Measurements from ENCODE around the gene PHACTR1. TPM values are rescaled to one million over a fixed set of nuclear protein-coding genes. Genes with fewer than 3 reads are reported as not detected.

Gene PHACTR1
- polyA plus RNA-seq, 1 of the 3 experiments (the other 2 are of a cell fraction), result 0.12 TPM

DNA sequence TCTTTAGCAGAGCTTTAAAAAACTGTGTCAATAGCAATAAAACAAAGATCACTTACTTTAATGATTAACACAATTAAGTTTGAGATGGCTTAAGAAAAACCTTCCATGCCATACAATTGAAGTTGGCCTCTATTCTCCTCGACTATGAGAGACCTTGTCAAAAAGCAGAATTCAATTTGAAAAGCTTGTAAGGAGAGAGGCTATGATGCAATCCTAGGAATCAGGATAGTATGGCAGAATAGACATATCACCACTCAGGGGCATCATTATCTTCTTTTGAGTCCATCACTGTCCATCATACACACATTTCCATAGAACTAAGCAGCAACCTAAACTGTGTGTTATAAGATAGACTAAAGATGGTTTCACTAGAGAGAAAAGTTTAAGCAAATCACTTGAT lies 594.6 kb downstream of the PHACTR1 start:
- no peak overlapping the region for H2AFZ ChIP-seq (ENCODE audit: low read depth)

More for the DNA sequence above, 594.6 kb downstream of the PHACTR1 start:
- H3K4me1 ChIP-seq (ENCODE audit: control insufficient read depth in 1 of 2, insufficient read depth in 2 of 2, low read depth in 1 of 2, low read length in 1 of 2), result no peaks in the 10 kb centered on the region
- H3K27me3 ChIP-seq (ENCODE audit: insufficient read depth), result no peaks in the 10 kb centered on the region
- no peaks in the 10 kb centered on the region for H4K20me1 ChIP-seq (ENCODE audit: insufficient read depth)
- no peaks in the 10 kb centered on the region for H3K79me2 ChIP-seq (ENCODE audit: insufficient read depth)
- H3K9me2 ChIP-seq, result no peaks in the 10 kb centered on the region
- H3K9me3 ChIP-seq, result no peaks in the 10 kb centered on the region
- ChIA-PET POLR2A (interaction anchor here (1.1 kb wide), 1 partner anchor 17 kb away, joined by 3 read pairs; the partner anchor contains the start of gene TBC1D7), CTCF (interaction anchor here (1.2 to 1.3 kb wide), 2 partner anchors 20 to 400 kb away, joined by 5 to 6 read pairs; no protein-coding TSS in a partner anchor)
- H3K9ac ChIP-seq, result no peak overlapping the region
- peaks cover 5% of the 10 kb centered on the region for H3F3A ChIP-seq (replicated peaks; ENCODE audit: insufficient read depth)
- no peak overlapping the region for H3K4me3 ChIP-seq (ENCODE audit: low read depth in 2 of 2, low read length in 1 of 2)
- H3K4me2 ChIP-seq, result no peak overlapping the region
- no peak for DNase-seq
- TF ChIP-seq, protein P1, sequence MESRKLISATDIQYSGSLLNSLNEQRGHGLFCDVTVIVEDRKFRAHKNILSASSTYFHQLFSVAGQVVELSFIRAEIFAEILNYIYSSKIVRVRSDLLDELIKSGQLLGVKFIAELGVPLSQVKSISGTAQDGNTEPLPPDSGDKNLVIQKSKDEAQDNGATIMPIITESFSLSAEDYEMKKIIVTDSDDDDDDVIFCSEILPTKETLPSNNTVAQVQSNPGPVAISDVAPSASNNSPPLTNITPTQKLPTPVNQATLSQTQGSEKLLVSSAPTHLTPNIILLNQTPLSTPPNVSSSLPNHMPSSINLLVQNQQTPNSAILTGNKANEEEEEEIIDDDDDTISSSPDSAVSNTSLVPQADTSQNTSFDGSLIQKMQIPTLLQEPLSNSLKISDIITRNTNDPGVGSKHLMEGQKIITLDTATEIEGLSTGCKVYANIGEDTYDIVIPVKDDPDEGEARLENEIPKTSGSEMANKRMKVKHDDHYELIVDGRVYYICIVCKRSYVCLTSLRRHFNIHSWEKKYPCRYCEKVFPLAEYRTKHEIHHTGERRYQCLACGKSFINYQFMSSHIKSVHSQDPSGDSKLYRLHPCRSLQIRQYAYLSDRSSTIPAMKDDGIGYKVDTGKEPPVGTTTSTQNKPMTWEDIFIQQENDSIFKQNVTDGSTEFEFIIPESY (IDR thresholded peaks at IDR 0.05; ENCODE audit: borderline replicate concordance, low read depth), result no peak
- TF ChIP-seq FOXM1 (IDR thresholded peaks at IDR 0.05; ENCODE audit: low read depth), result no peak
- TF ChIP-seq MAX (IDR thresholded peaks at IDR 0.05; ENCODE audit: low read depth), result no peak
- TF ChIP-seq SMC3 (IDR thresholded peaks at IDR 0.05; ENCODE audit: low read depth, low read length), result no peak
- TF ChIP-seq EZH2phosphoT487 (IDR thresholded peaks at IDR 0.05; ENCODE audit: borderline replicate concordance, low read depth), result no peak
- TF ChIP-seq MEF2A (IDR thresholded peaks at IDR 0.05; ENCODE audit: borderline replicate concordance, low read depth), result no peak
- TF ChIP-seq, protein P2, sequence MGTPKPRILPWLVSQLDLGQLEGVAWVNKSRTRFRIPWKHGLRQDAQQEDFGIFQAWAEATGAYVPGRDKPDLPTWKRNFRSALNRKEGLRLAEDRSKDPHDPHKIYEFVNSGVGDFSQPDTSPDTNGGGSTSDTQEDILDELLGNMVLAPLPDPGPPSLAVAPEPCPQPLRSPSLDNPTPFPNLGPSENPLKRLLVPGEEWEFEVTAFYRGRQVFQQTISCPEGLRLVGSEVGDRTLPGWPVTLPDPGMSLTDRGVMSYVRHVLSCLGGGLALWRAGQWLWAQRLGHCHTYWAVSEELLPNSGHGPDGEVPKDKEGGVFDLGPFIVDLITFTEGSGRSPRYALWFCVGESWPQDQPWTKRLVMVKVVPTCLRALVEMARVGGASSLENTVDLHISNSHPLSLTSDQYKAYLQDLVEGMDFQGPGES (IDR thresholded peaks at IDR 0.05; ENCODE audit: low read depth, low read length), result no peak
- TF ChIP-seq JUND (IDR thresholded peaks at IDR 0.05), result no peak
- TF ChIP-seq, protein P3, sequence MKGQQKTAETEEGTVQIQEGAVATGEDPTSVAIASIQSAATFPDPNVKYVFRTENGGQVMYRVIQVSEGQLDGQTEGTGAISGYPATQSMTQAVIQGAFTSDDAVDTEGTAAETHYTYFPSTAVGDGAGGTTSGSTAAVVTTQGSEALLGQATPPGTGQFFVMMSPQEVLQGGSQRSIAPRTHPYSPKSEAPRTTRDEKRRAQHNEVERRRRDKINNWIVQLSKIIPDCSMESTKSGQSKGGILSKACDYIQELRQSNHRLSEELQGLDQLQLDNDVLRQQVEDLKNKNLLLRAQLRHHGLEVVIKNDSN (IDR thresholded peaks at IDR 0.05; ENCODE audit: borderline replicate concordance, low read depth), result no peak
- no peak for TF ChIP-seq RXRA (IDR thresholded peaks at IDR 0.05; ENCODE audit: borderline replicate concordance, low read depth)
- no peak for TF ChIP-seq ELF1 (IDR thresholded peaks at IDR 0.05)
- TF ChIP-seq SIN3A (IDR thresholded peaks at IDR 0.05; ENCODE audit: borderline replicate concordance, low read depth, low read length), result no peak
- no peak for TF ChIP-seq RAD21 (IDR thresholded peaks at IDR 0.05; ENCODE audit: low read length)
- no peak for TF ChIP-seq NFIC (IDR thresholded peaks at IDR 0.05; ENCODE audit: borderline replicate concordance)
- no peak for TF ChIP-seq EP300 (IDR thresholded peaks at IDR 0.05; ENCODE audit: borderline replicate concordance in 1 of 2, low read depth in 1 of 2, low read length in 1 of 2)
- TF ChIP-seq, protein P4, sequence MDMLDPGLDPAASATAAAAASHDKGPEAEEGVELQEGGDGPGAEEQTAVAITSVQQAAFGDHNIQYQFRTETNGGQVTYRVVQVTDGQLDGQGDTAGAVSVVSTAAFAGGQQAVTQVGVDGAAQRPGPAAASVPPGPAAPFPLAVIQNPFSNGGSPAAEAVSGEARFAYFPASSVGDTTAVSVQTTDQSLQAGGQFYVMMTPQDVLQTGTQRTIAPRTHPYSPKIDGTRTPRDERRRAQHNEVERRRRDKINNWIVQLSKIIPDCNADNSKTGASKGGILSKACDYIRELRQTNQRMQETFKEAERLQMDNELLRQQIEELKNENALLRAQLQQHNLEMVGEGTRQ (IDR thresholded peaks at IDR 0.05; ENCODE audit: borderline replicate concordance, low read depth, low read length), result no peak
- TF ChIP-seq TCF12 (IDR thresholded peaks at IDR 0.05), result no peak
- no peak for TF ChIP-seq FOSL2 (IDR thresholded peaks at IDR 0.05; ENCODE audit: borderline replicate concordance, low read depth)
- TF ChIP-seq, protein P5, sequence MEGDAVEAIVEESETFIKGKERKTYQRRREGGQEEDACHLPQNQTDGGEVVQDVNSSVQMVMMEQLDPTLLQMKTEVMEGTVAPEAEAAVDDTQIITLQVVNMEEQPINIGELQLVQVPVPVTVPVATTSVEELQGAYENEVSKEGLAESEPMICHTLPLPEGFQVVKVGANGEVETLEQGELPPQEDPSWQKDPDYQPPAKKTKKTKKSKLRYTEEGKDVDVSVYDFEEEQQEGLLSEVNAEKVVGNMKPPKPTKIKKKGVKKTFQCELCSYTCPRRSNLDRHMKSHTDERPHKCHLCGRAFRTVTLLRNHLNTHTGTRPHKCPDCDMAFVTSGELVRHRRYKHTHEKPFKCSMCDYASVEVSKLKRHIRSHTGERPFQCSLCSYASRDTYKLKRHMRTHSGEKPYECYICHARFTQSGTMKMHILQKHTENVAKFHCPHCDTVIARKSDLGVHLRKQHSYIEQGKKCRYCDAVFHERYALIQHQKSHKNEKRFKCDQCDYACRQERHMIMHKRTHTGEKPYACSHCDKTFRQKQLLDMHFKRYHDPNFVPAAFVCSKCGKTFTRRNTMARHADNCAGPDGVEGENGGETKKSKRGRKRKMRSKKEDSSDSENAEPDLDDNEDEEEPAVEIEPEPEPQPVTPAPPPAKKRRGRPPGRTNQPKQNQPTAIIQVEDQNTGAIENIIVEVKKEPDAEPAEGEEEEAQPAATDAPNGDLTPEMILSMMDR (IDR thresholded peaks at IDR 0.05), result no peak
- peaks cover 58 to 81% of the 10 kb centered on the region in 2 experiments for H3K36me3 ChIP-seq (replicated peaks in 1 of 2; ENCODE audit: control insufficient read depth in 1 of 2, insufficient read depth in 2 of 2, low read length in 1 of 2)
- WGBS (ENCODE audit: low lambda C conversion rate), result 13% methylated on average over 1 of the region's 1 CpG
- no peak overlapping the region for H3K27ac ChIP-seq (ENCODE audit: low read depth in 2 of 2, low read length in 1 of 2)

Data from SK-N-SH (cell line).